HG02840 (cell line): ENCODE results near the gene FGFR3.

Experiments used
- ATAC-seq: cut with Tn5 transposase; IDR thresholded peaks from one replicate; pipeline ENCODE4 v1.9.1; 2021; ENCODE audit warnings: mild to moderate bottlenecking, moderate library complexity, moderate number of reproducible peaks; ENCODE audit not compliant: unreplicated experiment, low FRiP score

Gene FGFR3

GRCh38 chr4:1792832-1793495 is at the start of gene FGFR3:
Gene FGFR3 (plus strand): TSS chr4:1793293. CDS start chr4:1793935, 642 bp downstream.
- no peak for ATAC-seq

GRCh38 chr4:1743551-1743950 is 49.5 kb upstream of the FGFR3 start:
- ATAC-seq = no peak

GRCh38 chr4:1743975-1744374 is 49.1 kb upstream of the FGFR3 start:
- no peak for ATAC-seq

GRCh38 chr4:1744552-1744951 is 48.5 kb upstream of the FGFR3 start:
- no peak for ATAC-seq

GRCh38 chr4:1745165-1745564 is 47.9 kb upstream of the FGFR3 start:
- no peak for ATAC-seq

- no peak for ATAC-seq
These were observed 47.4 kb upstream of the FGFR3 start for GRCh38 chr4:1745697-1746096.

GRCh38 chr4:1746265-1746691 is 46.8 kb upstream of the FGFR3 start:
- ATAC-seq = no peak

- no peak for ATAC-seq
These were observed 46.0 kb upstream of the FGFR3 start for GRCh38 chr4:1746919-1747602.

- no peak for ATAC-seq
These were observed 45.5 kb upstream of the FGFR3 start for GRCh38 chr4:1747603-1747967.

GRCh38 chr4:1748465-1748995 is 44.6 kb upstream of the FGFR3 start:
- no peak for ATAC-seq

GRCh38 chr4:1749370-1749769 is 43.7 kb upstream of the FGFR3 start:
- no peak for ATAC-seq

- no peak for ATAC-seq
These were observed 43.3 kb upstream of the FGFR3 start for GRCh38 chr4:1749826-1750225.

- ATAC-seq = no peak
These were observed 42.5 kb upstream of the FGFR3 start for GRCh38 chr4:1750381-1751154.

GRCh38 chr4:1751155-1751918 is 41.8 kb upstream of the FGFR3 start:
- no peak for ATAC-seq

- ATAC-seq = no peak
These were observed 41.2 kb upstream of the FGFR3 start for GRCh38 chr4:1751919-1752283.

GRCh38 chr4:1752284-1753041 is 40.6 kb upstream of the FGFR3 start:
- ATAC-seq = no peak

- no peak for ATAC-seq
These were observed 39.8 kb upstream of the FGFR3 start for GRCh38 chr4:1753294-1753696.

GRCh38 chr4:1753697-1754311 is 39.3 kb upstream of the FGFR3 start:
- ATAC-seq = no peak

GRCh38 chr4:1754336-1754735 is 38.8 kb upstream of the FGFR3 start:
- ATAC-seq = no peak
